Transverse colon (tissue), 4 donors: ENCODE data around the gene WNK2.

Experiments used
- CTCF ChIP-seq, 5 experiments: fragments of 200-600 bp in 3 of 5; fragments of 450-650 bp in 2 of 5; sonication (generic) in 3 of 5; IDR thresholded peaks; 1 replicate in 2 of 5; 2 replicates in 3 of 5; pipeline ENCODE4 v1.5.1; 2016 to 2017; ENCODE audit warnings: antibody characterized with exemption in 5 of 5, inconsistent platforms in 3 of 5, mild to moderate bottlenecking in 2 of 5, moderate library complexity in 1 of 5
- EP300 ChIP-seq: sonication (generic); formaldehyde crosslinking; IDR thresholded peaks from one replicate; pipeline ENCODE4 v1.6.1; 2017; ENCODE audit warnings: antibody characterized with exemption, low read depth
- POLR2AphosphoS5 ChIP-seq, 3 donors: sonication (generic); formaldehyde crosslinking; IDR thresholded peaks; one replicate each; pipeline ENCODE4 v1.6.1; 2016; ENCODE audit warnings: antibody characterized with exemption in 3 of 3

- no peak for TF ChIP-seq CTCF (IDR thresholded peaks at IDR 0.05)
- TF ChIP-seq EP300, result no peak
- TF ChIP-seq POLR2AphosphoS5 (IDR thresholded peaks at IDR 0.05), result no peak
Measured at GRCh38 chr9:93183663-93184431, at the start of gene WNK2.
